BJ (cell line): ENCODE results near the gene APOBEC3G. TPM values are rescaled to one million over a fixed set of nuclear protein-coding genes. Genes with fewer than 3 reads are reported as not detected.

Source experiments
- CTCF ChIA-PET: fragments of 350-600 bp; formaldehyde crosslinking; extraction: SDS; loops from one replicate; lab custom pipeline; 2021; ENCODE audit warnings: antibody characterized with exemption, inconsistent platforms; lab: Yijun Ruan, JAX
- POLR2A ChIA-PET: fragments of 300-600 bp; sonication (Branson Sonifier 250); formaldehyde crosslinking; extraction: SDS; loops from one replicate; lab custom pipeline; 2021; ENCODE audit warnings: antibody characterized with exemption; lab: Charles Lee
- DNase-seq: peaks from one replicate; pipeline ENCODE4 v3.0.0-alpha.2; 2011; ENCODE audit warnings: low read depth
- H3K27me3 ChIP-seq: 2 replicates; pipeline ENCODE4 v1.6.0; 2011; ENCODE audit warnings: low read length; ENCODE audit not compliant: control insufficient read depth, insufficient read depth
- H3K36me3 ChIP-seq: 2 replicates; pipeline ENCODE4 v1.5.1; 2011; ENCODE audit warnings: low read length; ENCODE audit not compliant: control insufficient read depth, insufficient read depth
- H3K4me3 ChIP-seq: 2 replicates; pipeline ENCODE4 v1.5.1; 2011; ENCODE audit warnings: low read depth, mild to moderate bottlenecking, control low read depth, low read length
- polyA plus RNA-seq: library from polyadenylated mRNA; depleted of rRNA; stranded (reverse); fragments of >200 nt; gene quantifications from 2 replicates; pipeline ENCODE4 v1.2.3, GENCODE V29; 2011
- TF ChIP-seq, protein P1 (sequence below): IDR thresholded peaks from 2 replicates; pipeline ENCODE4 v1.5.1; 2011; ENCODE audit warnings: low read depth, mild to moderate bottlenecking, control low read depth, inconsistent platforms, low read length, moderate library complexity; ENCODE audit not compliant: insufficient read depth

The APOBEC3G gene
- polyA plus RNA-seq, 1 experiment: 7.3 TPM

DNA sequence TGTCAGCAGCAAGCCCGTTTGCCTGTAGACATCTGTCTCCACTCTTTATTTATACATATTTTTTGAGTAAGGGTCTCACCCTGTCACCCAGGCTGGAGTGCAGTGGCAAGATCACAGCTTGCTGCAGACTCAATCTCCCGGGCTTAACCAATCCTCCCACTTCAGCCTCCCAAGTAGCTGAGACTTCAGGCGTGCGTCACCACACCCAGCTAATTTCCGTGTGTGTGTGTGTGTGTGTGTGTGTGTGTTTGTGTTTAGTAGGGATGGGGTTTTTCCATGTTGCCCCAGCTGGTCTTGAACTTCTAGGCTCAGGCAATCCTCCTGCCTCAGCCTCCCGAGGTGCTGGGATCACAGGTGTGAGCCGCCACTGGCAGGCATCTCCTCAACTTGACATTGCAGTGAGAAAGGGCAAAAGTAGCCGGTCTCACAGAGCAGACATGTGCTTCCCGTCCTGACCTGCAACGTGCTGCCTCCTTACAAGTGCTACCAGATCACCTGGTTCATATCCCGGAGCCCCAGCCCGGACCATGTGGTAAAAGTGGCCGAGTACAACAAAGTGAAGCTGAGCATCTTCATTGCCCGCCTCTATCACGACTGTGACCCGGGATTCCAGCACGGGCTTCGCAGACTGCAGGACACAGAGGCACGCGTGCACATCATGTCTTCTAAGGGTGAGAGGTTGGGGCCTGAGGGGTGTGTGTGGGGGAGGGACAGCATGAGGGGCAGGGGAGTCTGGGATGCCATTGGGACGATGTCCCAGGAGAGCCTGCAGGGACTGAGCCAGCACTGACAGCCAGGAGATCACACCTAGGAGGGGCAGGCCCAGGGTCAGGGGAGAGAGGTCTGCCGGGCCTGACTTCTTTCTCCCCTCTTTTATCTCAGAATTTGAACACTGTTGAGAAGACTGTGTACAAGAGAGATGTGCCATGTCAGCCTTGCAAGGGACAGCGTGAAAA, 14.3 kb downstream of the APOBEC3G start:
- peaks cover 4% of the 10 kb centered on the region for H3K27me3 ChIP-seq
- no peak for DNase-seq
- TF ChIP-seq, protein P1, sequence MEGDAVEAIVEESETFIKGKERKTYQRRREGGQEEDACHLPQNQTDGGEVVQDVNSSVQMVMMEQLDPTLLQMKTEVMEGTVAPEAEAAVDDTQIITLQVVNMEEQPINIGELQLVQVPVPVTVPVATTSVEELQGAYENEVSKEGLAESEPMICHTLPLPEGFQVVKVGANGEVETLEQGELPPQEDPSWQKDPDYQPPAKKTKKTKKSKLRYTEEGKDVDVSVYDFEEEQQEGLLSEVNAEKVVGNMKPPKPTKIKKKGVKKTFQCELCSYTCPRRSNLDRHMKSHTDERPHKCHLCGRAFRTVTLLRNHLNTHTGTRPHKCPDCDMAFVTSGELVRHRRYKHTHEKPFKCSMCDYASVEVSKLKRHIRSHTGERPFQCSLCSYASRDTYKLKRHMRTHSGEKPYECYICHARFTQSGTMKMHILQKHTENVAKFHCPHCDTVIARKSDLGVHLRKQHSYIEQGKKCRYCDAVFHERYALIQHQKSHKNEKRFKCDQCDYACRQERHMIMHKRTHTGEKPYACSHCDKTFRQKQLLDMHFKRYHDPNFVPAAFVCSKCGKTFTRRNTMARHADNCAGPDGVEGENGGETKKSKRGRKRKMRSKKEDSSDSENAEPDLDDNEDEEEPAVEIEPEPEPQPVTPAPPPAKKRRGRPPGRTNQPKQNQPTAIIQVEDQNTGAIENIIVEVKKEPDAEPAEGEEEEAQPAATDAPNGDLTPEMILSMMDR: no peak
- POLR2A ChIA-PET: no interaction called here
- H3K36me3 ChIP-seq: no peaks in the 10 kb centered on the region
- no peak overlapping the region for H3K4me3 ChIP-seq
- CTCF ChIA-PET: no interaction called here

DNA sequence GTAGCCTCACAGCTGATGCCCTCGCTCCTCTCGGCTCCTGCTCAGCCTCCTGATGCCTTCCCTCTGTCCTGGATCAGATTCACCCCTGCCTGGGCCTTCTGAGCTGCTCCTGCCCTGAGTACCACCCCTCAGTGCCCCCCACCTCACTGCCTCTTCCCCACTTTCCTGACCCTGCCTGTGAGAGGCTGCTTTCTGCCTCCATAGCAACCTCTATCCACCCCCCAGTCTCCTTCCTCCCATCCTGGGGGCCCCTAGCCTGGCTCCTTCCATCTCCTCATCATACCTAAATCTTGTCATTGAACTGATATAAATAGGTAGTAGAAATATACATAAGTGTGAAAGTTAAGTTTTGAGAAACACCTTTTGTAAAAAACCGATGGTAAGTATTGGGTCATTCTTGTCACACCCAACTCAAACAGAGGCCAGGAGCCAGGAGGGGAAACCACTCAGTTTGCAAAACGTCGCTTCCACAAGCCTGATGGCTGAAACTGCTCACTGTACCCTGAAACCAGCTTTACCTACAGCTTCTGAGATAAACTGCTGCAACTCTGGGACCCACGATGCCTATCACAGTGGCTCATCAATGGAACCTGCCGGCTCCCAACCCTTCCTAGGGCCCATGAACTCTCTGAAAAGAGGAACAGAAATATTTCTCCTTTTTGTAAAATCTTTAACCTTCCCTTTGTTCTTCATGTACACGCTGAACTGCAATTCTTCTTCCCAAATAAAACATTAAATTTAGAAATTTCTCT, 15.2 kb downstream of the APOBEC3G start:
- Histone ChIP-seq H3K27me3 (peaks cover 4% of the 10 kb centered on the region), H3K4me3 (no peak overlapping the region), H3K36me3 (no peaks in the 10 kb centered on the region)
- ChIA-PET POLR2A (no interaction called here), CTCF (no interaction called here)
- no peak for DNase-seq
- TF ChIP-seq, protein P1: no peak

DNA sequence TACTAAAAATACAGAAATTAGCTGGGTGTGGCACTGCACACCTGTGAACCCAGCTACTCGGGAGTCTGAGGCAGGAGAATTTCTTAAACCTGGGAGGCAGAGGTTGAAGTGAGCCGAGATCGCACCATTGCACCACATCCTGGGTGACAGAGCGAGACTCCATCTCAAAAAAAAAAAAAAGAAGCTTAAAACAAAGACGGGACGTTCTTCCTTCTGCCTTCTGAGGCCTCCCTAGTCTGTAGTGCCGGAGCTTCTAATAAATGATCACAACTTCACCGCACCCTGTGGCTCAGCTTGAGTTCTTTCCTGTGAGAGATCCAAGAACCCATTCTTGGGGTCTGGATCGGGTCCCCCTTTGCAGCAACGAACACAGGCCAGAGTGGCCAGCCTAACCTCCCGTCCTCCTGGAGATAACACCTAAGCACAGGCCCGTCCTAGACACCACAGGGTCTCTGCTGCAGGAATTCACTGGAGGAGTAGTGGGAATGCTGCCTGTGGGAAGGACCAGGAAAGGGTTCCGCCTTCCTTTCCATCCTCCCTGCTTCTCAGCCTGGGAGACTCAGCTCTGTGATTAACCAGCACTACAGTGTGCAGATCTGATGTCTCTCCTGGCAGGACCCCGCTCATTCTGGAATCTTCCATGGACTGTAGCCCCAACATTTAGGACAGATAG, 17.8 kb downstream of the APOBEC3G start:
- ChIA-PET POLR2A (no interaction called here), CTCF (interaction anchor here (0.7 kb wide), 1 partner anchor 87 kb away, joined by 3 read pairs; no protein-coding TSS in a partner anchor)

DNA sequence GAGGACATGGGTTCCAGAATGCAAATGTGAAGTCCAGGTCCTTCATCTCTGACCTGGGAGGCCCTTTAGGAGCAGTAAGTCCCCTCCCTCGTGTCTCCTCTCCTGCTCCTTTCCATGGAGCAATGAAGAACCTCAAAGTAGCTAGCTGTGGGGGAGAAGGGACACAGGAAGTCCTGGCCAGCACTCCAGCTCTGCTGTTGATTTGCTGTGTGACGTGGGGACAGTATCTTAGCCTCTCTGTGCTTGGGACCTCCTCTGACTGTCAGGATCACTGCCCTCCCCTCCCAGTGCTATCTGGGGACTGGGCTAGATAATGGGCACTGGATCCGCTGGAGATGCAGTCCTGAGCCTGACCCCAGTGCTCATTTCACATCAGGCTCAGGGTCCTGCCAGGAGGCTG, 18.9 kb downstream of the APOBEC3G start:
- TF ChIP-seq, protein P1: no peak
- Histone ChIP-seq H3K4me3 (no peak overlapping the region), H3K27me3 (peaks cover 4% of the 10 kb centered on the region), H3K36me3 (no peaks in the 10 kb centered on the region)
- DNase-seq: no peak
- ChIA-PET POLR2A (no interaction called here), CTCF (no interaction called here)

More for the DNA sequence above, 17.8 kb downstream of the APOBEC3G start:
- Histone ChIP-seq H3K4me3 (no peak overlapping the region), H3K36me3 (no peaks in the 10 kb centered on the region), H3K27me3 (peaks cover 4% of the 10 kb centered on the region)
- DNase-seq: no peak
- TF ChIP-seq, protein P1: no peak
